Prostate gland (tissue), 2 donors: ENCODE data around the gene C1QL1. TPM values are rescaled to one million over a fixed set of nuclear protein-coding genes. Genes with fewer than 3 reads are reported as not detected.

Experiments
- DNase-seq: peaks from one replicate; pipeline ENCODE4 v3.0.0-alpha.2; 2019; ENCODE audit warnings: low spot score
- H3K27ac ChIP-seq, 2 donors: fragments of 200-600 bp; sonication (generic); 2 replicates each; pipeline ENCODE4 v1.5.1; 2017 to 2019
- H3K27me3 ChIP-seq: fragments of 200-600 bp; sonication (generic); replicated peaks from 2 replicates; pipeline ENCODE4 v1.5.1; 2019; ENCODE audit not compliant: insufficient read depth
- H3K36me3 ChIP-seq, 2 donors: fragments of 200-600 bp; sonication (generic); 1 replicate in 1 of 2; 2 replicates in 1 of 2; pipeline versions ENCODE4 v1.5.1 to v1.8.1; 2017 to 2019
- H3K4me1 ChIP-seq: fragments of 200-600 bp; sonication (generic); replicated peaks from 2 replicates; pipeline ENCODE4 v1.5.1; 2019
- H3K4me3 ChIP-seq, 2 donors: fragments of 200-600 bp; sonication (generic); 2 replicates each; pipeline ENCODE4 v1.5.1; 2017 to 2019
- H3K9me3 ChIP-seq: fragments of 200-600 bp; sonication (generic); 2 replicates; pipeline ENCODE4 v1.5.1; 2017
- CTCF ChIP-seq, 4 experiments: fragments of 200-600 bp in 2 of 4; fragments of 450-650 bp in 2 of 4; sonication (generic) in 2 of 4; IDR thresholded peaks; 1 replicate in 3 of 4; 2 replicates in 1 of 4; pipeline ENCODE4 v1.5.1; 2016 to 2019; ENCODE audit warnings: antibody characterized with exemption in 4 of 4, mild to moderate bottlenecking in 2 of 4, moderate library complexity in 2 of 4
- POLR2A ChIP-seq: fragments of 450-650 bp; IDR thresholded peaks from one replicate; pipeline ENCODE4 v1.6.1; 2016; ENCODE audit warnings: antibody characterized with exemption, mild to moderate bottlenecking
- POLR2AphosphoS5 ChIP-seq: sonication (generic); formaldehyde crosslinking; IDR thresholded peaks from one replicate; pipeline ENCODE4 v1.6.1; 2017; ENCODE audit warnings: antibody characterized with exemption
- WGBS: methylation state at CpG from one replicate; pipeline ENCODE4 v1.1.5; 2018; 5-methylcytosine and 5-hydroxymethylcytosine counted together
- intact Hi-C: fragments of 100-400 bp; cut with DNase I; formaldehyde crosslinking; loops from one replicate; pipeline ENCODE4 v1.14.2; 2022
- microRNA-seq: library from miRNA; unstranded; fragments of <30 nt; microRNA quantifications from one replicate; pipeline ENCODE4, GENCODE V29; 2016
- small RNA-seq, 2 donors: library from RNA; depleted of rRNA; stranded (forward); fragments of <200 nt; gene quantifications; one replicate each; pipeline ENCODE3, GENCODE V24; 2016
- total RNA-seq, 2 donors: library from RNA; depleted of rRNA; stranded (reverse); fragments of >200 nt; gene quantifications; one replicate each; pipeline ENCODE4 v1.1.0, GENCODE V29; 2016

C1QL1 gene
- total RNA-seq, 2 donors from 2014 or later: 0.87 to 1.1 TPM

GRCh38 chr17:44912763-44913544 lies 55.1 kb downstream of the C1QL1 start:
- no peak for DNase-seq
- H3K27me3 ChIP-seq: peaks cover 3% of the 10 kb centered on the region

GRCh38 chr17:44911133-44912001 lies 56.7 kb downstream of the C1QL1 start:
- TF ChIP-seq POLR2A (no peak), CTCF (IDR thresholded peaks at IDR 0.05) (peak in 2 of 4 experiments; percentile 41 to 53), POLR2AphosphoS5 (no peak)
- WGBS: 26% methylated on average over 41 of the region's 56 CpGs
- H3K4me1 ChIP-seq: peaks cover 3% of the 10 kb centered on the region
- peaks cover 3% of the 10 kb centered on the region for H3K27me3 ChIP-seq
- DNase-seq: peak; percentile 48
- H3K36me3 ChIP-seq: no peaks in the 10 kb centered on the region
- intact Hi-C loops: no loop called here
- H3K9me3 ChIP-seq: no peaks in the 10 kb centered on the region
- H3K27ac ChIP-seq: no peak overlapping the region
- no peak overlapping the region for H3K4me3 ChIP-seq

More at GRCh38 chr17:44912763-44913544, 55.1 kb downstream of the C1QL1 start:
- Histone ChIP-seq H3K4me1 (peaks cover 3% of the 10 kb centered on the region), H3K27ac (no peak overlapping the region), H3K36me3 (no peaks in the 10 kb centered on the region), H3K9me3 (no peaks in the 10 kb centered on the region), H3K4me3 (no peak overlapping the region)
- TF ChIP-seq POLR2AphosphoS5 (no peak), POLR2A (no peak), CTCF (IDR thresholded peaks at IDR 0.05) (no peak)
- 89% methylated on average over 14 of the region's 14 CpGs for WGBS
- intact Hi-C loops: no loop called here

GRCh38 chr17:44910231-44911106 lies 57.6 kb downstream of the C1QL1 start:
- Histone ChIP-seq H3K4me1 (peaks cover 3% of the 10 kb centered on the region), H3K27me3 (peaks cover 3% of the 10 kb centered on the region), H3K4me3 (no peak overlapping the region), H3K36me3 (no peaks in the 10 kb centered on the region), H3K27ac (no peak overlapping the region), H3K9me3 (no peaks in the 10 kb centered on the region)
- no peak for DNase-seq
- TF ChIP-seq CTCF (IDR thresholded peaks at IDR 0.05): no peak
- TF ChIP-seq POLR2AphosphoS5: no peak
- no peak for TF ChIP-seq POLR2A
- intact Hi-C loops: no loop called here
- whole genome bisulfite sequencing: 89% methylated on average over 13 of the region's 13 CpGs

Small RNA genes within 50 kb of the gene (microRNA-seq; reads per million reads assigned to microRNA genes)
- not detected for gene MIR6783

Small RNA genes within 50 kb of the gene (small RNA-seq; reads per million reads assigned to genes)
- gene AC015936.2 (0 reads per million in 2 donors), gene MIR6783 (0 reads per million in 2 donors)

Other genes with a start within 250 kb of the C1QL1 start
- 1 to 10 TPM in 1 of 2 donors, under 1 TPM in 1; 0.64 to 3.5 TPM for gene ADAM11, start 209.3 kb downstream of the C1QL1 start, total RNA-seq
- 10 to 100 TPM in 1 of 2 donors, 1 to 10 TPM in 1; 5.3 to 18.3 TPM for gene GJC1, start 138.0 kb downstream of the C1QL1 start, total RNA-seq
- not detected for gene HIGD1B, start 120.4 kb downstream of the C1QL1 start, total RNA-seq
- 10 to 100 TPM; 56.0 to 88.0 TPM for gene EFTUD2, start 68.9 kb downstream of the C1QL1 start, total RNA-seq
- gene GFAP, start 52.8 kb downstream of the C1QL1 start, total RNA-seq: under 1 TPM in 1 of 2 donors, not detected in 1; 0.62 TPM
- 1 to 10 TPM; 1.8 to 2.5 TPM for gene KIF18B, start 20.5 kb downstream of the C1QL1 start, total RNA-seq
- gene DCAKD, start 83.3 kb upstream of the C1QL1 start, total RNA-seq: 100 to 1,000 TPM in 1 of 2 donors, 10 to 100 TPM in 1; 91.1 to 111 TPM
- 10 to 100 TPM; 39.4 to 68.5 TPM for gene NMT1, start 93.0 kb upstream of the C1QL1 start, total RNA-seq
- gene PLCD3, start 164.2 kb upstream of the C1QL1 start, total RNA-seq: 100 to 1,000 TPM in 1 of 2 donors, 10 to 100 TPM in 1; 34.7 to 154 TPM
- gene ACBD4, start 167.4 kb upstream of the C1QL1 start, total RNA-seq: 10 to 100 TPM; 18.8 to 23.3 TPM
- gene HEXIM1, start 180.2 kb upstream of the C1QL1 start, total RNA-seq: 10 to 100 TPM; 34.5 to 67.1 TPM
- 10 to 100 TPM in 1 of 2 donors, 1 to 10 TPM in 1; 7.1 to 27.0 TPM for gene HEXIM2, start 193.6 kb upstream of the C1QL1 start, total RNA-seq